ENCODE data around the gene AOC1. TPM values are rescaled to one million over a fixed set of nuclear protein-coding genes. Genes with fewer than 3 reads are reported as not detected.

Gene AOC1
- total RNA-seq, 1 donor from 2014 or later, result under 0.01 TPM

- Histone ChIP-seq H3K36me3 (ENCODE audit: control insufficient read depth, insufficient read depth, low read length) (no peaks in the 10 kb centered on the region), H3K27me3 (ENCODE audit: control insufficient read depth, insufficient read depth, low read length) (no peaks in the 10 kb centered on the region), H3K4me3 (ENCODE audit: low read depth, low read length) (no peak overlapping the region)
- no peak for FAIRE-seq
- TF ChIP-seq, protein P1, sequence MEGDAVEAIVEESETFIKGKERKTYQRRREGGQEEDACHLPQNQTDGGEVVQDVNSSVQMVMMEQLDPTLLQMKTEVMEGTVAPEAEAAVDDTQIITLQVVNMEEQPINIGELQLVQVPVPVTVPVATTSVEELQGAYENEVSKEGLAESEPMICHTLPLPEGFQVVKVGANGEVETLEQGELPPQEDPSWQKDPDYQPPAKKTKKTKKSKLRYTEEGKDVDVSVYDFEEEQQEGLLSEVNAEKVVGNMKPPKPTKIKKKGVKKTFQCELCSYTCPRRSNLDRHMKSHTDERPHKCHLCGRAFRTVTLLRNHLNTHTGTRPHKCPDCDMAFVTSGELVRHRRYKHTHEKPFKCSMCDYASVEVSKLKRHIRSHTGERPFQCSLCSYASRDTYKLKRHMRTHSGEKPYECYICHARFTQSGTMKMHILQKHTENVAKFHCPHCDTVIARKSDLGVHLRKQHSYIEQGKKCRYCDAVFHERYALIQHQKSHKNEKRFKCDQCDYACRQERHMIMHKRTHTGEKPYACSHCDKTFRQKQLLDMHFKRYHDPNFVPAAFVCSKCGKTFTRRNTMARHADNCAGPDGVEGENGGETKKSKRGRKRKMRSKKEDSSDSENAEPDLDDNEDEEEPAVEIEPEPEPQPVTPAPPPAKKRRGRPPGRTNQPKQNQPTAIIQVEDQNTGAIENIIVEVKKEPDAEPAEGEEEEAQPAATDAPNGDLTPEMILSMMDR (IDR thresholded peaks at IDR 0.05; ENCODE audit: insufficient read depth, low read length, severe bottlenecking), result no peak
- DNase-seq (ENCODE audit: low read depth), result no peak
Observed at GRCh38 chr7:150829426-150829825, 22.9 kb upstream of the AOC1 start.

DNA sequence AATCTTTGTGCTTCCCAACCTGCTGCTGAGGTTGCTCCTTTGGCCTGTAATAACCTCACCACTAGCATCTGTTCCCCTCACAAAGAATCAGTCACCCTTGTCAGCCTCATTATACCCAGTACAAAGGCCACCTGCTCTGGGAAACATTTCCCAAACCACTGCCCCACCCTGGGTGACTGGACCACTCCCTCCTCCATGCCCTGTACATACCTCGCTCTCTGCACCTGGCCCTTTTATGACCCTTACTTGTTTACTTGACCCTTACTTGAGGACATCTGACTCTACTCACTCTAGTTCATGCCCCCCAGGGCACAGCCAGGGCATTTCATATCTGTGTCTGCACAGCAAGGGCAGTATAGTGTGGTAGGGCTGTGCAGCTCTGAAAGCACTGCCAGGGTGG lies 21.4 kb upstream of the AOC1 start:
- no peak for DNase-seq (ENCODE audit: low read depth)
- Histone ChIP-seq H3K4me3 (ENCODE audit: low read depth, low read length) (no peak overlapping the region), H3K27me3 (ENCODE audit: control insufficient read depth, insufficient read depth, low read length) (no peaks in the 10 kb centered on the region), H3K36me3 (ENCODE audit: control insufficient read depth, insufficient read depth, low read length) (no peaks in the 10 kb centered on the region)
- no peak for FAIRE-seq
- TF ChIP-seq, protein P1 (IDR thresholded peaks at IDR 0.05; ENCODE audit: insufficient read depth, low read length, severe bottlenecking), result no peak

DNA sequence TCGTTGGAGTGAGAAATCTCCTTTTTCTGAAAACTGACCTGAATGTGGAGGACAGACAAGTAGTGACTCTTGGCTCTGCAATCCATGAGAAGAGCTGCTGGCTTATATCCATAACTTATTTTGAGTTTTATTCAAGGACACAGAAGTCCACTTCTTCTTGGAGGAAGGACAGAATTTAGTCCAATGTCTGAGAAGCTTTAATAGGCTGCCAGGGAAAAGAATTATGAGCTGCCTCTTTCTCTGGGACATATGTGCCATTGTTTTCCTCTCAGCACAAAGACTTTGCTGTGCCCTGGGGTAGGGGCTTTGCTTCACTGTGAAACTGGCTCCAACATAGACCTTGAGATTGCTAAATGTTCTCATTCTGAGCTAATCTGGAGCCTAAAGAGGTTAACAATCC lies 20.5 kb upstream of the AOC1 start:
- Histone ChIP-seq H3K27me3 (ENCODE audit: control insufficient read depth, insufficient read depth, low read length) (no peaks in the 10 kb centered on the region), H3K4me3 (ENCODE audit: low read depth, low read length) (no peak overlapping the region), H3K36me3 (ENCODE audit: control insufficient read depth, insufficient read depth, low read length) (no peaks in the 10 kb centered on the region)
- TF ChIP-seq, protein P1 (IDR thresholded peaks at IDR 0.05; ENCODE audit: insufficient read depth, low read length, severe bottlenecking), result no peak
- no peak for FAIRE-seq
- no peak for DNase-seq (ENCODE audit: low read depth)

GRCh38 chr7:150835019-150835418 lies 17.3 kb upstream of the AOC1 start:
- Histone ChIP-seq H3K27me3 (ENCODE audit: control insufficient read depth, insufficient read depth, low read length) (no peaks in the 10 kb centered on the region), H3K4me3 (ENCODE audit: low read depth, low read length) (no peak overlapping the region), H3K36me3 (ENCODE audit: control insufficient read depth, insufficient read depth, low read length) (no peaks in the 10 kb centered on the region)
- FAIRE-seq (no peak), DNase-seq (ENCODE audit: low read depth) (no peak)
- TF ChIP-seq, protein P1 (IDR thresholded peaks at IDR 0.05; ENCODE audit: insufficient read depth, low read length, severe bottlenecking), result no peak

DNA sequence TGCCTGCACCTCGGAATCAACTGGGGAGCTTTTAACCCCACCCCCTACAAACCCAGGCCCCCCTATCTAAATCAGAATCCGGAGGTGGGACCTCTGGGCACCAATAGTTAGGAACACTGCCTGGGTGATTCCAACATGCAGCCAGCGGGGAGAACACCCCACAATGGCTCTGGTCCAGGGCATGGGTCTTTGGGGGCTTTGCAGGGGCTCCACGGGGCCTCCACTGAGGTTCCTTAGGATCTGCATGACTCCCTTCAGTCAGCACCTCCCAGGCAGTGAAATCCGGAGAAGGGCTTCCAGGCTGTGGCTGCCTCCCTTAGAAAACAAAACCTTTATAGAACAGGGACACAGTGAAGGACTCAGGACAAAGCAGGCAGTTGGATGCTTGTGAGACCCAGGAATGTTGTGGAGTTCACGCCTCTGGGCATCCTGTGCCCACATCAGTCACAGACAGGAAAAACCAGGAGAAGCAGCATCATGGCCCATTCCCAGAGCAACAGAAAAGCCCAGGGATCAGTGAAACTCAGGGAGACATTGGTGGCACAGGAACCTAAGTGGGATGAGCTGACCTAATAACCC lies 16.5 kb upstream of the AOC1 start:
- no peak for FAIRE-seq
- DNase-seq (ENCODE audit: low read depth), result no peak
- Histone ChIP-seq H3K36me3 (ENCODE audit: control insufficient read depth, insufficient read depth, low read length) (no peaks in the 10 kb centered on the region), H3K27me3 (ENCODE audit: control insufficient read depth, insufficient read depth, low read length) (no peaks in the 10 kb centered on the region), H3K4me3 (ENCODE audit: low read depth, low read length) (no peak overlapping the region)
- TF ChIP-seq, protein P1 (IDR thresholded peaks at IDR 0.05; ENCODE audit: insufficient read depth, low read length, severe bottlenecking), result no peak

Measured in bronchial epithelial cell (primary cell).